ENCODE measurements around the gene SLC38A3.
"Not testable (repeated sequence)": the region's sequence is repeated elsewhere in the genome, so short reads cannot be mapped to it uniquely, and the experiment has no call there.

The SLC38A3 gene

GRCh38 chr3:50241713-50242380, 36.8 kb downstream of the SLC38A3 start:
- Histone ChIP-seq H3K36me3 (ENCODE audit: control insufficient read depth, low read depth, low read length) (peaks cover 3% of the 10 kb centered on the region), H3K4me1 (ENCODE audit: control insufficient read depth, low read depth, low read length) (peaks cover 70% of the 10 kb centered on the region), H3K9me3 (ENCODE audit: control insufficient read depth, low read depth, low read length) (no peaks in the 10 kb centered on the region), H3K9ac (ENCODE audit: low read length) (peak overlapping the region; percentile 60), H3K4me3 (ENCODE audit: low read length) (peak overlapping the region; percentile 53), H3K27ac (ENCODE audit: low read length) (peak overlapping the region; percentile 79), H3K27me3 (ENCODE audit: control insufficient read depth, insufficient read depth, low read length) (no peaks in the 10 kb centered on the region)

- H3K4me1 ChIP-seq (ENCODE audit: control insufficient read depth, low read depth, low read length): peaks cover 71% of the 10 kb centered on the region
- no peaks in the 10 kb centered on the region for H3K27me3 ChIP-seq (ENCODE audit: control insufficient read depth, insufficient read depth, low read length)
- H3K9ac ChIP-seq (ENCODE audit: low read length): no peak overlapping the region
- H3K9me3 ChIP-seq (ENCODE audit: control insufficient read depth, low read depth, low read length): no peaks in the 10 kb centered on the region
- no peak overlapping the region for H3K27ac ChIP-seq (ENCODE audit: low read length)
- peaks cover 3% of the 10 kb centered on the region for H3K36me3 ChIP-seq (ENCODE audit: control insufficient read depth, low read depth, low read length)
- H3K4me3 ChIP-seq (ENCODE audit: low read length): no peak overlapping the region
These were observed 37.3 kb downstream of the SLC38A3 start for GRCh38 chr3:50242381-50242770.

- Histone ChIP-seq H3K36me3 (ENCODE audit: control insufficient read depth, low read depth, low read length) (peaks cover 3% of the 10 kb centered on the region), H3K27ac (ENCODE audit: low read length) (peak overlapping the region; percentile 7), H3K4me3 (ENCODE audit: low read length) (no peak overlapping the region), H3K4me1 (ENCODE audit: control insufficient read depth, low read depth, low read length) (peaks cover 68% of the 10 kb centered on the region), H3K27me3 (ENCODE audit: control insufficient read depth, insufficient read depth, low read length) (no peaks in the 10 kb centered on the region), H3K9me3 (ENCODE audit: control insufficient read depth, low read depth, low read length) (no peaks in the 10 kb centered on the region), H3K9ac (ENCODE audit: low read length) (peak overlapping the region; percentile 14)
These were observed 37.9 kb downstream of the SLC38A3 start for GRCh38 chr3:50242851-50243542.

- peak overlapping the region; percentile 7 for H3K27ac ChIP-seq (ENCODE audit: low read length)
- H3K27me3 ChIP-seq (ENCODE audit: control insufficient read depth, insufficient read depth, low read length): no peaks in the 10 kb centered on the region
- no peaks in the 10 kb centered on the region for H3K9me3 ChIP-seq (ENCODE audit: control insufficient read depth, low read depth, low read length)
- H3K36me3 ChIP-seq (ENCODE audit: control insufficient read depth, low read depth, low read length): peaks cover 3% of the 10 kb centered on the region
- H3K9ac ChIP-seq (ENCODE audit: low read length): peak overlapping the region; percentile 14
- no peak overlapping the region for H3K4me3 ChIP-seq (ENCODE audit: low read length)
- peaks cover 63% of the 10 kb centered on the region for H3K4me1 ChIP-seq (ENCODE audit: control insufficient read depth, low read depth, low read length)
These were observed 38.4 kb downstream of the SLC38A3 start for GRCh38 chr3:50243543-50243895.

GRCh38 chr3:50244813-50245212, 39.7 kb downstream of the SLC38A3 start:
- not testable (repeated sequence) for H3K4me3 ChIP-seq (ENCODE audit: low read length); H3K9ac ChIP-seq (ENCODE audit: low read length); H3K9me3 ChIP-seq (ENCODE audit: control insufficient read depth, low read depth, low read length); H3K27me3 ChIP-seq (ENCODE audit: control insufficient read depth, insufficient read depth, low read length); H3K27ac ChIP-seq (ENCODE audit: low read length); H3K36me3 ChIP-seq (ENCODE audit: control insufficient read depth, low read depth, low read length)
- peaks cover 50% of the 10 kb centered on the region for H3K4me1 ChIP-seq (ENCODE audit: control insufficient read depth, low read depth, low read length)

GRCh38 chr3:50245251-50245745, 40.2 kb downstream of the SLC38A3 start:
- H3K36me3 ChIP-seq (ENCODE audit: control insufficient read depth, low read depth, low read length): peaks cover 3% of the 10 kb centered on the region
- peaks cover 45% of the 10 kb centered on the region for H3K4me1 ChIP-seq (ENCODE audit: control insufficient read depth, low read depth, low read length)
- H3K4me3 ChIP-seq (ENCODE audit: low read length): peak overlapping the region; percentile 25
- H3K27ac ChIP-seq (ENCODE audit: low read length): peak overlapping the region; percentile 60
- H3K27me3 ChIP-seq (ENCODE audit: control insufficient read depth, insufficient read depth, low read length): no peaks in the 10 kb centered on the region
- H3K9ac ChIP-seq (ENCODE audit: low read length): peak overlapping the region; percentile 53
- H3K9me3 ChIP-seq (ENCODE audit: control insufficient read depth, low read depth, low read length): no peaks in the 10 kb centered on the region

GRCh38 chr3:50245831-50246516, 40.9 kb downstream of the SLC38A3 start:
- Histone ChIP-seq H3K27ac (ENCODE audit: low read length) (peak overlapping the region; percentile 60), H3K9me3 (ENCODE audit: control insufficient read depth, low read depth, low read length) (no peaks in the 10 kb centered on the region), H3K4me3 (ENCODE audit: low read length) (peak overlapping the region; percentile 25), H3K36me3 (ENCODE audit: control insufficient read depth, low read depth, low read length) (peaks cover 3% of the 10 kb centered on the region), H3K4me1 (ENCODE audit: control insufficient read depth, low read depth, low read length) (peaks cover 42% of the 10 kb centered on the region), H3K9ac (ENCODE audit: low read length) (peak overlapping the region; percentile 53), H3K27me3 (ENCODE audit: control insufficient read depth, insufficient read depth, low read length) (no peaks in the 10 kb centered on the region)

GRCh38 chr3:50246517-50246954, 41.5 kb downstream of the SLC38A3 start:
- Histone ChIP-seq H3K9me3 (ENCODE audit: control insufficient read depth, low read depth, low read length) (no peaks in the 10 kb centered on the region), H3K27me3 (ENCODE audit: control insufficient read depth, insufficient read depth, low read length) (no peaks in the 10 kb centered on the region), H3K9ac (ENCODE audit: low read length) (peak overlapping the region; percentile 40), H3K4me3 (ENCODE audit: low read length) (no peak overlapping the region), H3K36me3 (ENCODE audit: control insufficient read depth, low read depth, low read length) (peaks cover 3% of the 10 kb centered on the region), H3K4me1 (ENCODE audit: control insufficient read depth, low read depth, low read length) (peaks cover 37% of the 10 kb centered on the region), H3K27ac (ENCODE audit: low read length) (peak overlapping the region; percentile 59)

- H3K36me3 ChIP-seq (ENCODE audit: control insufficient read depth, low read depth, low read length): peaks cover 11% of the 10 kb centered on the region
- H3K27me3 ChIP-seq (ENCODE audit: control insufficient read depth, insufficient read depth, low read length): no peaks in the 10 kb centered on the region
- H3K4me1 ChIP-seq (ENCODE audit: control insufficient read depth, low read depth, low read length): peaks cover 19% of the 10 kb centered on the region
- no peak overlapping the region for H3K27ac ChIP-seq (ENCODE audit: low read length)
- H3K4me3 ChIP-seq (ENCODE audit: low read length): no peak overlapping the region
- H3K9ac ChIP-seq (ENCODE audit: low read length): no peak overlapping the region
- H3K9me3 ChIP-seq (ENCODE audit: control insufficient read depth, low read depth, low read length): no peaks in the 10 kb centered on the region
These were observed 43.3 kb downstream of the SLC38A3 start for GRCh38 chr3:50248387-50248786.

GRCh38 chr3:50249457-50249856, 44.4 kb downstream of the SLC38A3 start:
- H3K4me3 ChIP-seq (ENCODE audit: low read length): no peak overlapping the region
- H3K9ac ChIP-seq (ENCODE audit: low read length): no peak overlapping the region
- peaks cover 18% of the 10 kb centered on the region for H3K4me1 ChIP-seq (ENCODE audit: control insufficient read depth, low read depth, low read length)
- H3K27ac ChIP-seq (ENCODE audit: low read length): no peak overlapping the region
- peaks cover 11% of the 10 kb centered on the region for H3K36me3 ChIP-seq (ENCODE audit: control insufficient read depth, low read depth, low read length)
- no peaks in the 10 kb centered on the region for H3K9me3 ChIP-seq (ENCODE audit: control insufficient read depth, low read depth, low read length)
- H3K27me3 ChIP-seq (ENCODE audit: control insufficient read depth, insufficient read depth, low read length): no peaks in the 10 kb centered on the region

GRCh38 chr3:50250514-50250913, 45.4 kb downstream of the SLC38A3 start:
- Histone ChIP-seq H3K9me3 (ENCODE audit: control insufficient read depth, low read depth, low read length) (no peaks in the 10 kb centered on the region), H3K36me3 (ENCODE audit: control insufficient read depth, low read depth, low read length) (peaks cover 11% of the 10 kb centered on the region), H3K4me1 (ENCODE audit: control insufficient read depth, low read depth, low read length) (peaks cover 14% of the 10 kb centered on the region), H3K9ac (ENCODE audit: low read length) (no peak overlapping the region), H3K4me3 (ENCODE audit: low read length) (no peak overlapping the region), H3K27ac (ENCODE audit: low read length) (no peak overlapping the region), H3K27me3 (ENCODE audit: control insufficient read depth, insufficient read depth, low read length) (no peaks in the 10 kb centered on the region)
